HEK293T (cell line): Measurements from ENCODE around the gene PSMB1.
"Not testable (repeated sequence)": the region's sequence is repeated elsewhere in the genome, so short reads cannot be mapped to it uniquely, and the experiment has no call there.

Experiments
- BHLHE40 ChIP-seq: fragments of 450-650 bp; IDR thresholded peaks from 2 replicates; pipeline ENCODE4 v1.6.1; 2016; ENCODE audit warnings: mild to moderate bottlenecking, moderate library complexity, borderline replicate concordance
- ELF4 ChIP-seq: fragments of 450-650 bp; IDR thresholded peaks from 2 replicates; pipeline ENCODE4 v1.6.1; 2017; ENCODE audit warnings: antibody characterized with exemption
- FOXK2 ChIP-seq: fragments of 450-650 bp; IDR thresholded peaks from 2 replicates; pipeline ENCODE4 v1.6.1; 2016; ENCODE audit warnings: mild to moderate bottlenecking
- FOXM1 ChIP-seq: fragments of 450-650 bp; IDR thresholded peaks from 2 replicates; pipeline ENCODE4 v1.6.1; 2017; ENCODE audit warnings: mild to moderate bottlenecking, borderline replicate concordance
- L3MBTL2 ChIP-seq: fragments of 450-650 bp; conservative IDR thresholded peaks from 2 replicates; pipeline ENCODE4 v1.6.1; 2016; ENCODE audit warnings: mild to moderate bottlenecking
- PKNOX1 ChIP-seq: fragments of 450-650 bp; IDR thresholded peaks from 2 replicates; pipeline ENCODE4 v1.6.1; 2016
- SUZ12 ChIP-seq: fragments of 450-650 bp; IDR thresholded peaks from 2 replicates; pipeline ENCODE4 v1.6.1; 2016; ENCODE audit warnings: mild to moderate bottlenecking
- TARDBP ChIP-seq: fragments of 450-650 bp; IDR thresholded peaks from 2 replicates; pipeline ENCODE4 v1.6.1; 2016
- ZNF384 ChIP-seq: fragments of 450-650 bp; IDR thresholded peaks from 2 replicates; pipeline ENCODE4 v1.6.1; 2016

- TF ChIP-seq PKNOX1, BHLHE40, FOXM1, SUZ12, FOXK2, TARDBP, ELF4, ZNF384, L3MBTL2: not testable (repeated sequence)
Measured at GRCh38 chr6:170507728-170508127, 45.4 kb downstream of the PSMB1 start.
